GM12878 (cell line): Measurements from ENCODE around the gene CYB561A3. TPM values are rescaled to one million over a fixed set of nuclear protein-coding genes. Genes with fewer than 3 reads are reported as not detected.

ENCODE experiments used
- ATAC-seq: fragments of 200-7000 bp; cut with Tn5 transposase; 3 replicates; pipeline ENCODE4 v1.9.1; 2020; ENCODE audit warnings: mild to moderate bottlenecking, moderate library complexity
- BruUV-seq: library from RNA; stranded (reverse); fragments of 400-500 nt; replicated peaks from 2 replicates; lab custom pipeline; 2021; lab: Mats Ljungman, UMichigan
- CTCF ChIA-PET: fragments of 300-600 bp; sonication (Branson Sonifier 250); formaldehyde crosslinking; extraction: SDS; loops from one replicate; lab custom pipeline; 2021; ENCODE audit warnings: inconsistent platforms; lab: Yijun Ruan, JAX
- POLR2A ChIA-PET: fragments of 350-600 bp; formaldehyde crosslinking; extraction: SDS; loops from one replicate; lab custom pipeline; 2021; ENCODE audit warnings: inconsistent platforms; lab: Charles Lee
- RAD21 ChIA-PET: fragments of 300-600 bp; sonication (Branson Sonifier 250); formaldehyde crosslinking; loops from one replicate; lab custom pipeline; 2023; ENCODE audit warnings: antibody characterized with exemption; ENCODE audit not compliant: unreplicated experiment; lab: Charles Lee
- SMC1A ChIA-PET: fragments of 300-600 bp; sonication (Branson Sonifier 250); formaldehyde crosslinking; loops from one replicate; lab custom pipeline; 2023; ENCODE audit not compliant: unreplicated experiment, uncharacterized antibody; lab: Charles Lee
- DNase-seq: peaks from one replicate; pipeline ENCODE4 v3.0.0-alpha.2; 2011; ENCODE audit warnings: low read depth, low spot score
- FAIRE-seq: peaks from 3 replicates; lab custom pipeline; 2011; peaks lifted over from hg19 to GRCh38; lab: Jason Lieb, UNC
- H2AFZ ChIP-seq: 2 replicates; pipeline ENCODE4 v1.6.0; 2011; ENCODE audit warnings: low read depth, low read length, control low read depth; ENCODE audit not compliant: control insufficient read depth
- H3K27ac ChIP-seq: 2 replicates; pipeline ENCODE4 v1.5.1; 2011; ENCODE audit warnings: control low read depth; ENCODE audit not compliant: control insufficient read depth, insufficient read depth
- H3K27me3 ChIP-seq, 2 experiments: replicated peaks in 1 of 2; 2 replicates each; pipeline versions ENCODE4 v1.6.0 to v1.6.1; 2011; ENCODE audit warnings: low read length in 1 of 2; ENCODE audit not compliant: control insufficient read depth in 2 of 2, insufficient read depth in 2 of 2
- H3K36me3 ChIP-seq, 2 experiments: 2 replicates each; pipeline ENCODE4 v1.5.1; 2011; ENCODE audit warnings: low read length in 1 of 2; ENCODE audit not compliant: control insufficient read depth in 2 of 2, insufficient read depth in 2 of 2
- H3K4me1 ChIP-seq: 2 replicates; pipeline ENCODE4 v1.6.1; 2011; ENCODE audit warnings: mild to moderate bottlenecking, low read length, moderate library complexity, mixed read lengths; ENCODE audit not compliant: control insufficient read depth, insufficient read depth
- H3K4me2 ChIP-seq: 2 replicates; pipeline ENCODE4 v1.6.0; 2011; ENCODE audit warnings: control low read depth; ENCODE audit not compliant: control insufficient read depth, insufficient read depth
- H3K4me3 ChIP-seq: fragments of 200-600 bp; sonication (generic); 2 replicates; pipeline ENCODE4 v1.5.1; 2016
- H3K79me2 ChIP-seq: 2 replicates; pipeline ENCODE4 v1.6.0; 2011; ENCODE audit warnings: low read length; ENCODE audit not compliant: control insufficient read depth, insufficient read depth
- H3K9ac ChIP-seq: 2 replicates; pipeline ENCODE4 v1.8.0; 2011; ENCODE audit warnings: low read length, control low read depth, mixed read lengths; ENCODE audit not compliant: control insufficient read depth, insufficient read depth
- H3K9me3 ChIP-seq: replicated peaks from 3 replicates; pipeline ENCODE4 v1.5.1; 2011; ENCODE audit warnings: mild to moderate bottlenecking, low read length; ENCODE audit not compliant: control insufficient read depth, insufficient read depth
- H4K20me1 ChIP-seq: 2 replicates; pipeline ENCODE4 v1.6.0; 2011; ENCODE audit not compliant: control insufficient read depth, insufficient read depth
- CBX3 ChIP-seq: fragments of 200-600 bp; sonication (generic); IDR thresholded peaks from 2 replicates; pipeline ENCODE4 v1.6.1; 2016; ENCODE audit warnings: low read depth, borderline replicate concordance
- CBX5 ChIP-seq: sonication (generic); IDR thresholded peaks from 2 replicates; pipeline ENCODE4 v1.6.1; 2016; ENCODE audit warnings: low read depth, moderate library complexity, mild to moderate bottlenecking, inconsistent platforms
- CHD2 ChIP-seq: IDR thresholded peaks from 2 replicates; pipeline ENCODE4 v1.6.1; 2011; ENCODE audit warnings: low read depth, low read length, improper control_type of control experiment, borderline replicate concordance
- HSF1 ChIP-seq: fragments of 150-350 bp; IDR thresholded peaks from 2 replicates; pipeline ENCODE4 v1.6.1; 2014; ENCODE audit warnings: mild to moderate bottlenecking, low read depth, low read length
- RAD51 ChIP-seq: fragments of 450-650 bp; IDR thresholded peaks from 2 replicates; pipeline ENCODE4 v1.6.1; 2016; ENCODE audit warnings: moderate library complexity, mild to moderate bottlenecking, inconsistent platforms
- RB1 ChIP-seq: fragments of 450-650 bp; formaldehyde crosslinking; IDR thresholded peaks from 2 replicates; pipeline ENCODE4 v1.6.1; 2017; ENCODE audit warnings: mild to moderate bottlenecking, borderline replicate concordance
- WGBS: methylation state at CpG from one replicate; pipeline ENCODE4 v1.1.6; 2016; ENCODE audit warnings: low lambda C conversion rate; ENCODE audit not compliant: insufficient replicate concordance, insufficient coverage; ENCODE audit errors: missing lambda C conversion rate; 5-methylcytosine and 5-hydroxymethylcytosine counted together
- in situ Hi-C: fragments of 300-500 bp; cut with MboI; formaldehyde crosslinking; loops from 9 replicates; pipeline ENCODE4 v1.14.3; 2018; ENCODE audit warnings: mixed read lengths
- intact Hi-C: fragments of 100-400 bp; cut with micrococcal nuclease; formaldehyde crosslinking; loops from one replicate; pipeline ENCODE4 v1.14.2; 2022; ENCODE audit not compliant: unreplicated experiment
- polyA plus RNA-seq, 11 experiments: library from polyadenylated mRNA; depleted of rRNA in 4 of 11; unstranded in 6 of 11; stranded (reverse) in 5 of 11; fragments of >200 nt; fragmentation: Nextera tagmentation in 4 of 11; fragmentation: Illumina TruSeq in 1 of 11; extraction: Ambion mirVana in 4 of 11; extraction: Trizol in 1 of 11; gene quantifications; 1 replicate in 1 of 11; 2 replicates in 10 of 11; pipeline versions ENCODE4 v1.2.1 to v1.2.3, GENCODE V29; 2011 to 2016; ENCODE audit warnings: inconsistent platforms in 2 of 11, missing spikeins in 2 of 11, low read depth in 1 of 11
- total RNA-seq, 4 experiments: library from RNA; depleted of rRNA in 3 of 4; stranded (reverse); fragments of >200 nt in 3 of 4; fragmentation: Illumina TruSeq in 1 of 4; extraction: Trizol in 1 of 4; gene quantifications; 2 replicates each; pipeline versions ENCODE4 v1.2.1 to v1.2.3, GENCODE V29; 2013 to 2021
- TF ChIP-seq, protein P1 (sequence below): fragments of 450-650 bp; IDR thresholded peaks from 2 replicates; pipeline ENCODE4 v1.6.1; 2017; ENCODE audit warnings: mild to moderate bottlenecking, low read depth, inconsistent platforms; ENCODE audit not compliant: poor library complexity, severe bottlenecking

Gene CYB561A3
- total and polyA plus RNA-seq, 10 of the 15 experiments (the other 5 are each of a cell fraction or from before 2014, with no cell fraction given) = 40.1 to 169 (median 74.4) TPM

DNA sequence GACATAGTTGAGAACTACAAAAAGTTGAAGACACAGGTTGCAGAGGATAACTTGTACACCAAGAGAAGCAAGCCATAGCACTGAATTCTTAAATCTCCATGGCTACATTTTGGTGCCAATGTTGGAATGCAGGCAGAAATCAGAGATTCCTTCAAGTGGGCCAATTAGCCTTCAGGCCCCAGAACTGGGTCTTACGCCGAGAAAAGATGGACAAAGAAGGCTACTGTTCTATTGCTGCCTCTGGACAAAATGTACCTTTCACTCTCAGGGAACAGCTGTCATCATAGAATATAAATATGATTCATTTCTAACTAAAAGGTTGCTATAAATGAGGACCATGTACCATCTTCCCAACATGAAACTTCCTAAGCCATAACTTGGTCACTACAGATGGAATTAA is 44.4 kb upstream of the CYB561A3 start:
- intact Hi-C loops = no loop called here
- ATAC-seq = no peak
- CTCF ChIA-PET = interaction anchor here (2.1 kb wide), 1 partner anchor 30 kb away, joined by 5 read pairs; no protein-coding TSS in a partner anchor
- H2AFZ ChIP-seq = no peak overlapping the region
- no peaks in the 10 kb centered on the region for H3K27me3 ChIP-seq
- no peak overlapping the region for H3K4me3 ChIP-seq
- H3K79me2 ChIP-seq = no peaks in the 10 kb centered on the region
- in situ Hi-C loops = no loop called here
- no peaks in the 10 kb centered on the region for H3K4me1 ChIP-seq
- no TSS peak for BruUV-seq
- RAD21 ChIA-PET = no interaction called here
- no peak for FAIRE-seq
- TF ChIP-seq CBX5 = no peak
- TF ChIP-seq HSF1 = no peak
- no peak for TF ChIP-seq RAD51
- TF ChIP-seq, protein P1, sequence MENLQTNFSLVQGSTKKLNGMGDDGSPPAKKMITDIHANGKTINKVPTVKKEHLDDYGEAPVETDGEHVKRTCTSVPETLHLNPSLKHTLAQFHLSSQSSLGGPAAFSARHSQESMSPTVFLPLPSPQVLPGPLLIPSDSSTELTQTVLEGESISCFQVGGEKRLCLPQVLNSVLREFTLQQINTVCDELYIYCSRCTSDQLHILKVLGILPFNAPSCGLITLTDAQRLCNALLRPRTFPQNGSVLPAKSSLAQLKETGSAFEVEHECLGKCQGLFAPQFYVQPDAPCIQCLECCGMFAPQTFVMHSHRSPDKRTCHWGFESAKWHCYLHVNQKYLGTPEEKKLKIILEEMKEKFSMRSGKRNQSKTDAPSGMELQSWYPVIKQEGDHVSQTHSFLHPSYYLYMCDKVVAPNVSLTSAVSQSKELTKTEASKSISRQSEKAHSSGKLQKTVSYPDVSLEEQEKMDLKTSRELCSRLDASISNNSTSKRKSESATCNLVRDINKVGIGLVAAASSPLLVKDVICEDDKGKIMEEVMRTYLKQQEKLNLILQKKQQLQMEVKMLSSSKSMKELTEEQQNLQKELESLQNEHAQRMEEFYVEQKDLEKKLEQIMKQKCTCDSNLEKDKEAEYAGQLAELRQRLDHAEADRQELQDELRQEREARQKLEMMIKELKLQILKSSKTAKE = no peak
- TF ChIP-seq CBX3 = no peak
- no peak for TF ChIP-seq RB1
- TF ChIP-seq CHD2 = no peak
- SMC1A ChIA-PET = no interaction called here
- no peak overlapping the region for H3K4me2 ChIP-seq
- POLR2A ChIA-PET = no interaction called here
- H3K27ac ChIP-seq = no peak overlapping the region
- WGBS = 97% methylated on average over 2 of the region's 2 CpGs
- no peaks in the 10 kb centered on the region for H3K9me3 ChIP-seq
- peaks cover 27 to 46% of the 10 kb centered on the region in 2 experiments for H3K36me3 ChIP-seq
- no peak for DNase-seq
- no peaks in the 10 kb centered on the region; the same call in 1 of the 2 replicates for H4K20me1 ChIP-seq
- H3K9ac ChIP-seq = no peak overlapping the region
